Measurements from ENCODE around the gene GOLGA6C. TPM values are rescaled to one million over a fixed set of nuclear protein-coding genes. Genes with fewer than 3 reads are reported as not detected.

The GOLGA6C gene
- total and polyA plus RNA-seq, 4 donors: 0.08 TPM; not detected in 3

- no peak for TF ChIP-seq MAX (IDR thresholded peaks at IDR 0.05)
- TF ChIP-seq TAF1 (conservative IDR thresholded peaks at IDR 0.05): no peak
- TF ChIP-seq FOXA1 (IDR thresholded peaks at IDR 0.05): no peak
- no peak for TF ChIP-seq JUND (IDR thresholded peaks at IDR 0.05)
- no peak for TF ChIP-seq SP1 (IDR thresholded peaks at IDR 0.05)
- TF ChIP-seq HNF4A (conservative IDR thresholded peaks at IDR 0.05): no peak
- no peak for TF ChIP-seq ATF3 (IDR thresholded peaks at IDR 0.05)
- TF ChIP-seq NR2F2 (IDR thresholded peaks at IDR 0.05): no peak
- no peak for TF ChIP-seq GABPA (IDR thresholded peaks at IDR 0.05 in 1 of 2, conservative IDR thresholded peaks at IDR 0.05 in 1 of 2)
- TF ChIP-seq YY1 (IDR thresholded peaks at IDR 0.05): no peak
- no peak for TF ChIP-seq REST (IDR thresholded peaks at IDR 0.05)
- no peak for TF ChIP-seq CTCF (IDR thresholded peaks at IDR 0.05; ENCODE audit: low read depth, low read length, missing input control)
- no peak for TF ChIP-seq RXRA (IDR thresholded peaks at IDR 0.05)
- TF ChIP-seq HNF4G (IDR thresholded peaks at IDR 0.05): no peak
- TF ChIP-seq RAD21 (IDR thresholded peaks at IDR 0.05): no peak
- TF ChIP-seq FOXA2 (IDR thresholded peaks at IDR 0.05): no peak
- TF ChIP-seq EGR1 (IDR thresholded peaks at IDR 0.05; ENCODE audit: low read depth in 2 of 2): no peak
- TF ChIP-seq ZBTB33 (IDR thresholded peaks at IDR 0.05): no peak
- Histone ChIP-seq H3K36me3 (ENCODE audit: control insufficient read depth in 4 of 4, insufficient read depth in 3 of 4, low read depth in 1 of 4, low read length in 3 of 4) (no peaks in the 10 kb centered on the region), H3K9ac (ENCODE audit: low read depth in 1 of 2, low read length in 2 of 2) (no peak overlapping the region), H3K4me1 (ENCODE audit: control insufficient read depth in 4 of 4, insufficient read depth in 4 of 4, low read length in 3 of 4) (peaks cover 0 to 2% (median 0%) of the 10 kb centered on the region in 4 donors), H3K4me3 (ENCODE audit: low read depth in 1 of 3, low read length in 3 of 3) (no peak overlapping the region), H3K27me3 (ENCODE audit: control insufficient read depth in 4 of 4, insufficient read depth in 4 of 4, low read length in 3 of 4) (peaks cover 0 to 2% (median 0%) of the 10 kb centered on the region in 4 donors), H3K9me3 (ENCODE audit: control insufficient read depth in 4 of 4, low read length in 3 of 4) (no peaks in the 10 kb centered on the region), H3K27ac (ENCODE audit: low read depth in 1 of 2, low read length in 2 of 2) (no peak overlapping the region)
- DNase-seq (ENCODE audit: low spot score): no peak
- 94% methylated on average over 12 of the region's 13 CpGs for WGBS
Measured at GRCh38 chr15:75227663-75228280, 30.4 kb upstream of the GOLGA6C start.

All from liver (tissue), 9 donors.